ENCODE measurements around the gene SUPT6H.

DNA sequence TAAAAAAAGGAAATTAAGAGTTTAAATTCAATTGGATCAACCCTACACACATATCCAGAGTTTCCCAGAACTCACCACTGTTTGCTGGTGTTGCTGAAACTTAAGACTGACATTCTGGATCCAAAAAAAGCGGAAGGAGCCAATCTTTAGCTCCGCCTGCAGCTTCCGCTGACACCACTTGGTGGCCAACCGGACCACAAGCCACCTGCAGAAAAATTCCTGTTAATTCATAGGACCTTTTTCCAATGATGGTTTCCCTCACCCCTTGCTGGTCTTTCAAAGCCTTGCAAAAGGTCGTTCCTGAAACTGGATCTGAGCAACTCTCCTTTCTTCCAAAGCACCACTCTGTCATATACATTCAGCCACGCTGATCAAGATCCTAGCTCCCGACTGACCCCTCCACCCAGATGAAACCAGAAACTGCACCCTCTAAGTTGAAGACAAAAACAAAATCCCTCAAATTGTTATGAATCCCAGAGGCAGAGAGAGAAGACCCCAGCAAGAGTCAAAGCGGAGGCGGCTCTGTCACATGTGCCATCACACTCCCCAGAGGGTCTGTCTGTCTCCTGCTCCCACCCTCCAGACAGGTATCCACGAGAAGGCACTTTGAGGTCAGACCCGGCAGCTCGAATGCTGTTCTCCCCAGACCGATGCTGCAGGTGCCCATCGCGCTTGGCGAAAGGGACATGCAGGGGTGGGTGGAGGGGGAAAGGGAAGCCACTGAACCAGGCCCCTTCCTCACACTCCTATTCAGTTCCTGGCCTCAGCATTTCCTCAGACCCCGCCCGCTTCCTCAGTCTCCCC lies 17.8 kb upstream of the SUPT6H start:
- TF ChIP-seq CTCF (conservative IDR thresholded peaks at IDR 0.05; ENCODE audit: low read length) (peak; percentile 80), EZH2phosphoT487 (IDR thresholded peaks at IDR 0.05; ENCODE audit: borderline replicate concordance, low read depth, low read length) (no peak)

Data from OCI-LY7 (cell line).